DMS153 treated with DMSO at 0.1 percent for 48 hours (cell line): ENCODE results near the gene ZNF366.

Source experiments
- DNase-seq: peaks from one replicate; lab custom pipeline; 2025; ENCODE audit not compliant: unreplicated experiment; lab: John Stamatoyannopoulos, UW

The ZNF366 gene

GRCh38 chr5:72441862-72442540 lies 65.2 kb downstream of the ZNF366 start:
- DNase-seq, result no peak

GRCh38 chr5:72441094-72441723 lies 66.0 kb downstream of the ZNF366 start:
- no peak for DNase-seq

GRCh38 chr5:72440207-72440638 lies 67.0 kb downstream of the ZNF366 start:
- no peak for DNase-seq

GRCh38 chr5:72439192-72439591 lies 68.0 kb downstream of the ZNF366 start:
- DNase-seq, result no peak

GRCh38 chr5:72438141-72438540 lies 69.1 kb downstream of the ZNF366 start:
- DNase-seq, result no peak

- no peak for DNase-seq
Observed at GRCh38 chr5:72436796-72437471, 70.3 kb downstream of the ZNF366 start.

- no peak for DNase-seq
Observed at GRCh38 chr5:72434781-72435437, 72.3 kb downstream of the ZNF366 start.

GRCh38 chr5:72434056-72434780 lies 73.0 kb downstream of the ZNF366 start:
- DNase-seq, result no peak

GRCh38 chr5:72433522-72433921 lies 73.7 kb downstream of the ZNF366 start:
- DNase-seq, result no peak

- DNase-seq, result no peak
Observed at GRCh38 chr5:72428669-72429068, 78.5 kb downstream of the ZNF366 start.

- DNase-seq, result no peak
Observed at GRCh38 chr5:72427488-72428437, 79.4 kb downstream of the ZNF366 start.

- DNase-seq, result no peak
Observed at GRCh38 chr5:72427016-72427415, 80.2 kb downstream of the ZNF366 start.

GRCh38 chr5:72426019-72426418 lies 81.2 kb downstream of the ZNF366 start:
- DNase-seq, result no peak

- no peak for DNase-seq
Observed at GRCh38 chr5:72418271-72418670, 88.9 kb downstream of the ZNF366 start.

- DNase-seq, result no peak
Observed at GRCh38 chr5:72417333-72418062, 89.7 kb downstream of the ZNF366 start.

GRCh38 chr5:72415616-72416325 lies 91.4 kb downstream of the ZNF366 start:
- no peak for DNase-seq

- no peak for DNase-seq
Observed at GRCh38 chr5:72412283-72413055, 94.7 kb downstream of the ZNF366 start.
